NB4 (cell line): ENCODE results near the gene TMCC3.

Experiments used
- CTCF ChIP-seq: IDR thresholded peaks from one replicate; pipeline ENCODE4 v1.5.1; 2012; ENCODE audit warnings: low read depth, low read length
- MYC ChIP-seq: IDR thresholded peaks from 2 replicates; pipeline ENCODE4 v1.6.1; 2011; ENCODE audit warnings: low read depth, low read length
- POLR2A ChIP-seq: IDR thresholded peaks from 2 replicates; pipeline ENCODE4 v1.6.1; 2011; ENCODE audit warnings: mild to moderate bottlenecking; ENCODE audit not compliant: insufficient read length; ENCODE audit errors: extremely low read depth

GRCh38 chr12:94565683-94566082, 84.7 kb downstream of the TMCC3 start:
- TF ChIP-seq CTCF (no peak), POLR2A (no peak), MYC (no peak)
